Vagina (tissue), 2 donors: ENCODE results near the gene SMARCAL1.

Experiments used
- POLR2A ChIP-seq, 2 donors: fragments of 450-650 bp; IDR thresholded peaks; one replicate each; pipeline ENCODE4 v1.6.1; 2017; ENCODE audit warnings: antibody characterized with exemption in 2 of 2, mild to moderate bottlenecking in 2 of 2, moderate library complexity in 2 of 2
- POLR2AphosphoS5 ChIP-seq, 2 donors: sonication (generic); formaldehyde crosslinking; IDR thresholded peaks; one replicate each; pipeline ENCODE4 v1.9.0; 2017; ENCODE audit warnings: antibody characterized with exemption in 2 of 2, mild to moderate bottlenecking in 2 of 2, low read depth in 1 of 2; ENCODE audit not compliant: insufficient read depth in 1 of 2
- TF ChIP-seq, protein P1 (sequence below), 3 experiments: fragments of 450-650 bp in 2 of 3; fragments of 200-600 bp in 1 of 3; sonication (generic) in 1 of 3; IDR thresholded peaks; one replicate each; pipeline ENCODE4 v1.5.1; 2017 to 2019; ENCODE audit warnings: antibody characterized with exemption in 3 of 3, mild to moderate bottlenecking in 2 of 3, moderate library complexity in 2 of 3

DNA sequence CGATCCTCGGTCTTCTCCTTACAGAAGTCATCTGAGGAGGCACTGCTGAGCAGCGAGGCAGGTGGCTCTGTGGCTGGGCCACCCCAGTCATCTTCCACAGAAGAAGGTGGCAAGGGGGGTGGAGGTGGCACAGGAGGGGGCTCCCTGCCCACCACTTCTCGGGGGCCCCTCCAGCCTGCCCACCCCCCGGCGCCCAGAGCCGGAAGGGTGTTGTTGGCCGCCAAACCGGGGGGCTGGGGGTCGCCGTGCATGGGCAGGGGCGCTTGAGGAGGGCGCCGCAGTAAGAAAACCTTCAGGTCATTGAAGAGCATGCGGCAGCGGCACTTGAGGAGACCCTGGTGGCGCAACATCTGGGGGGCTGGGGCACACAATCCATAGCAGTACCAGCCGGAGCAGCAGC is 42.5 kb upstream of the SMARCAL1 start:
- TF ChIP-seq, protein P1, sequence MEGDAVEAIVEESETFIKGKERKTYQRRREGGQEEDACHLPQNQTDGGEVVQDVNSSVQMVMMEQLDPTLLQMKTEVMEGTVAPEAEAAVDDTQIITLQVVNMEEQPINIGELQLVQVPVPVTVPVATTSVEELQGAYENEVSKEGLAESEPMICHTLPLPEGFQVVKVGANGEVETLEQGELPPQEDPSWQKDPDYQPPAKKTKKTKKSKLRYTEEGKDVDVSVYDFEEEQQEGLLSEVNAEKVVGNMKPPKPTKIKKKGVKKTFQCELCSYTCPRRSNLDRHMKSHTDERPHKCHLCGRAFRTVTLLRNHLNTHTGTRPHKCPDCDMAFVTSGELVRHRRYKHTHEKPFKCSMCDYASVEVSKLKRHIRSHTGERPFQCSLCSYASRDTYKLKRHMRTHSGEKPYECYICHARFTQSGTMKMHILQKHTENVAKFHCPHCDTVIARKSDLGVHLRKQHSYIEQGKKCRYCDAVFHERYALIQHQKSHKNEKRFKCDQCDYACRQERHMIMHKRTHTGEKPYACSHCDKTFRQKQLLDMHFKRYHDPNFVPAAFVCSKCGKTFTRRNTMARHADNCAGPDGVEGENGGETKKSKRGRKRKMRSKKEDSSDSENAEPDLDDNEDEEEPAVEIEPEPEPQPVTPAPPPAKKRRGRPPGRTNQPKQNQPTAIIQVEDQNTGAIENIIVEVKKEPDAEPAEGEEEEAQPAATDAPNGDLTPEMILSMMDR (IDR thresholded peaks at IDR 0.05): no peak
- no peak for TF ChIP-seq POLR2AphosphoS5 (IDR thresholded peaks at IDR 0.05; ENCODE audit: insufficient read depth in 1 of 2, low read depth in 1 of 2)
- no peak for TF ChIP-seq POLR2A (IDR thresholded peaks at IDR 0.05)
